GM19328 (cell line): ENCODE results near the gene POU2AF1.
"Not testable (repeated sequence)": the region's sequence is repeated elsewhere in the genome, so short reads cannot be mapped to it uniquely, and the experiment has no call there.

ENCODE experiments used
- ATAC-seq: cut with Tn5 transposase; IDR thresholded peaks from one replicate; pipeline ENCODE4 v1.9.1; 2021; ENCODE audit warnings: mild to moderate bottlenecking, moderate library complexity; ENCODE audit not compliant: unreplicated experiment

POU2AF1 gene

DNA sequence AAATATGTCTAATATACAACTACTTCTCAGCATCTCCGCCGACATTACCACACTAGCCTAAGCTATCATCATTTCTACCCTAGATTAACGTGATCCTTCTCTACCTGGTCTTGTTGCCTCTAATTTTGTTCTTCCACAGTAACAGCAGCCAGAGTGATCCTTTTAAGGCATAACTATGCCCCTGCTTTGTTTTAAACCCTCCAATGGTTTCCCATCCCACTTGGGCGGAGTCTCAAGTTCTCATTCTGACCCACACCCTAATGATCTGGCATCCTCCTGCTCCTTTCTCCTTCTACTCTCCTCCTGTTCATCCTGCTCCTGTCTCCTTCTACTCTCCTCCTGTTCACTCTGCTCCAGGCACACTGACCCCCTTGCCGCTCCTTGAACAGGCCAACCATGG is 31.9 kb upstream of the POU2AF1 start:
- ATAC-seq: no peak

DNA sequence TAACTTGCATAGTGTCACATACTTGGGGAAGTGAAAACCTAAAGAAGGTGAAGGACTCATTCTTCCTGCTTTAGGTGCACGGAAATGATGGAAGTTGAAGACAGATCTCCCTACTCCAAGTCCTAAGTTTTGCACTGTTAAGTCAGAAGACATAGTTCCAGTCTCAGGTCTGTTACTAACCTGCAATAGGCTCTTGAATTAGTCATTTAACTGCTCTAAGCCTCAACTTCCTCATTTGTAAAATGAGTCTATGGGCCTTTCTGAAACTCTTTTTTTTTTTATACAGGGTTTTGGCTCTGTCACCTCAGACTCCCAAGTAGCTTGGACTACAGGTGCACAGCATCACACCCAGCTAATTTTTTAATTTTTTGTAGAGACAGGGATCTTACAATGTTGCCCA is 30.8 kb upstream of the POU2AF1 start:
- ATAC-seq: peak; percentile 65

DNA sequence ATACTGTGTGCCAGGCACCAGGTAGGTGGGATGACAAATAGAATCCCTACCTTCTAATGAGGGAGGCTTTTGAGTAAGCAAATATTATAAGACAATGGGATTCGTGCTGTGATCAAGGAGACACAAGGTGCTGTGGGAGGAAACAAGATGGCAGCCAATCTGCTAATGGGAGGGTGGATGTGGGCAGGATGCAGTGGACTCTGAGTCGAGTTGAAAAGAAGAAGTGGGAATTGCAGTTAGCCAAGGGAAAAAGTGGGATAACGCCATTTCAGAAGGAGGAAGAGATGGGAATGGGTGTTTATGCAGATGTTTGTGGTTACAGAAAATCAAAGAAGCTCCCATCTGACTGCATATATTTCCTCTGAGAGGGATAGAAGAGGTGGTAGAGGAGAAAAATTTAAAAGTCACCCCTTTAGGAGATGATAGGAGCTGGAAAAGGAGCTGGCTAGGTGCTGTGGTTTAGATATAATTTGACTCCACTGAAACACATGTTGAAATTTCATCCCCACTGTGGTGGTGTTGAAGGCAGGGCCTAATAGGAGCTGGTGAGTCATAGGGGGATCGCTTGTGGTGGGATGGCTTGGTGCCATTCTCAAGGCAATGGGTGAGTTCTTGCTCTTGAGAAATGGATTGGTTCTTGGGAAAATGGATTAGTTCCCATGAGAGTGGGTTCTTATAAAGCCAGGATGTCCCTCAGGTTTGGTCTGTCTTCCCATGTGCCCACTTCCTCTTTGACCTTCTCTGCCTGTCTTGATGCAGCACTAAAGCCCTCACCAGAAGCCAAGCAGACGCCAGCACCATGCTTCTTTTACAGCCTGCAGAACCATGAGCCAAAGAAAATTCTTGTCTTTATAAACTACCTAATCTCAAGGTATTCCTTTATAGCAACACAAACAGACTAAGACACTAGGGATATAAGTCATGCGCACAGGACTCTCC is 30.0 kb upstream of the POU2AF1 start:
- ATAC-seq: no peak

DNA sequence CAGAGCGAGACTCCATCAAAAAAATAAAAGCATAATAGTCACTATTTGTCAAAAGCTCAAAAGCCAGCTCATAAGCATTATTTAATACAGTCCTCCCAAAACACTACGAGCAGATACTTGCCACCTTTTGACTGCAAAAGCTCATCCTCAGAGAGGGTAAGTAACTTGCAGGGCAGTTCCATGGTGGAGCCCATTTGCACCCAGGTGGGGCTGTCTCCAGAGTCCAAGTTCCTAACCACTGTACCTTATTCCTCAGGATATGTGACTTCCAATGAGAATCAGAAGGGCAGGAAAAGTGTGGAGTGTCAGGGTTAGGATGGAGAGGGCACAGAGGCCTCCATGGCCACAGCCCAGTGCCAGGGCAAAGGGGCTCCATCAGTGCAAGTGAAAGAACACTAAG is 28.6 kb upstream of the POU2AF1 start:
- no peak for ATAC-seq

DNA sequence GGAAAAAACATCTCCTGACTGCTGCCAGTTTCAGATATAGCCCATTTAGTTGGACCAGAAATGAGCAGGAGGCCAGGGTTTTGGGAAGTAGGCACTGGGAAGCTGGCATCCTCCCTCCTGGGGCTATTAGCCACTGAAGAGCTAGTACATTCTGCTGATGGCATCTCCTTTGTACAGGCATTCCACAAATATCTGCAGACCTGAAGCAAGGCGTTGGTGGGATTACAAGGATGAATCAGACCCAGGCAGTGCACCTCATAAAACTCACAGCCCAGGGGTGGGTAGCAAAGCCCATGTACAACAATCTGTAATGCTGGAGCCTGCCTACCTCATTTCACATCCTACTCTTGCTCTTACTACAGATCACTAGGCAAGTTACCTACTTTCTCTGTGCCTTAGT is 27.5 kb upstream of the POU2AF1 start:
- ATAC-seq: no peak

DNA sequence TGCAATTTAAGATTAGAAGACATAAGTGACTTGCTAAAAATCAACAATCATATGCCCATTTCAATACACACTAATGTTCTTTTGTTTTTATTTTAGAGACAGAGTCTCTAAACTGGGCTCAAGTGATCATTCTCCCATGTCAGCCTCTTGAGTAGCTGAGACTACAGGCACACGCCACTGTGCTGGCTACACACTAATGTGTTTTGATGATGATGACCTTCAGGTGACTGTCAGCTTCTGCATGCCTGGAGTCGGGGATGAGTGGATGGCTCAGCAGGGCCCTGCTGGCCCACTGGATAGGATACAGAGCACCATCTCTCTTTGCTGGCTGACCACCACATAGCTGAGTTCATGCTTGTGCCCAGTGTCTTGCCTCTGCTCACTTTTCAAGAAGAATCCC is 27.0 kb upstream of the POU2AF1 start:
- ATAC-seq: no peak

DNA sequence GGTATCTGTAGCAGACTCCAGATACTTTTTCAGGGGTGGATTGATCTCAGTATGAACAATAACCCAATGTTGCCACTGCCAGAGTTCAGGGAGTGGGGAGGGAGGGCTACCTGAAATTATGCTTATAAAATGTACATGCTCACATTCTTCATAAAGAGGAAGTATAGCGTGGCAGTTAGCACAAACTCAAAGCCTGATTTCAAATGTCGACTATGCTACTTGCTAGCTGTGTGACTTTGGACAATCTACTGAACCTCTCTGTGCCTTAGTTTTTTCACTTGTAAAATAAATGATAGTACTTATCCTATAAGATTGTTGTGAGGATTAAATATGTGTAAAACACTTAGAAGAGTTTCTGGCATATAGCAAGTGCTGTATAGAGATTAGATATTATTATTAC is 26.5 kb upstream of the POU2AF1 start:
- no peak for ATAC-seq

DNA sequence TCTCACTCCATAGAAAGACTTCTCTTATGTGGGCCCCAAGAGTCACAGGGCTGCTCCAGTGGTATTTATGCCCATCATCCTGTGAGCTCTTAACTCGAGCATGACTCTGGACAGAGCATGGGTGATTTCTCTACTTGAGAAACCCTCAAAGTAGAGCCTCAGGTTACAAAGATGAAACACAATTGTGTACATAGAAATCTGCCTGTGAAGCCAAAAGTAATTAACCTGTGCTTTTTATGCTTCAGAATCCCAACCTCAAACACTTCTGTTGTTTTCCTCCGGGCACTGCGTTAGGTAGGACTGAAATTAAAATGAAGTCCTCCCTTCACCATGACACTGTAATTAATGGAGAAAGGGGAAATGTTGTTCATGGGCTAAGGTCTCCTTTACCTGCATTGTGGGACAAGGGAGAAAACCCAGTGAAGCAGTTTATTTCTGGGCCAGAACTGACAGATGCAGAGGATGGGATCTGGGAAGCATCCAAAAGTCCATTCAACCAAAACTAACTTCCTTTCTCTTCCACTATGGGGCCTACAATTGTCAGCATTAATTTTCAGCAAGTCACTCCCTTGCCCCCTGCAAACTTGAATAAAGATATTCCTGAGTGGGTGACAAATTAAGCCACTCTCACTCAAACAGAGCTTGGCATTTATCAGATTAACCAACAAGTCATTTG is 24.1 kb upstream of the POU2AF1 start:
- ATAC-seq: no peak

DNA sequence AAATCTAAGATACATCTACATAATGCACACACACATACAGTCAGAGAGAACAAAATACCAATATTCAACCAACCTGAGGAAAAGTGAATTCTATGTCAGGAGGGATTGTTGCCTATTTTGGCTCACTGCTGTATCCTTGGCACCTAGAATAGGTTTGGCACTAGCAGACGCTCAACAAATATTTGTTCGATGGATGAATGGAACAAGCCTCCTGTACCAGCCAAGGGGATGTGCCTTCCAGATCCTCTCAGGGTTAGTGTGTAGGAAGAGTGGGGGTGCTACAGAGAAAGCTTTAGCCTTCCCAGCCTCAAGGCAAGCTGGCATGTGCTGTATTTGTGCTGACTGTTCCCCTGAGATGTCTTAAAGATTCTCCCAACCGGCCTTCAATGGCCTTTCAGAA is 23.3 kb upstream of the POU2AF1 start:
- no peak for ATAC-seq

DNA sequence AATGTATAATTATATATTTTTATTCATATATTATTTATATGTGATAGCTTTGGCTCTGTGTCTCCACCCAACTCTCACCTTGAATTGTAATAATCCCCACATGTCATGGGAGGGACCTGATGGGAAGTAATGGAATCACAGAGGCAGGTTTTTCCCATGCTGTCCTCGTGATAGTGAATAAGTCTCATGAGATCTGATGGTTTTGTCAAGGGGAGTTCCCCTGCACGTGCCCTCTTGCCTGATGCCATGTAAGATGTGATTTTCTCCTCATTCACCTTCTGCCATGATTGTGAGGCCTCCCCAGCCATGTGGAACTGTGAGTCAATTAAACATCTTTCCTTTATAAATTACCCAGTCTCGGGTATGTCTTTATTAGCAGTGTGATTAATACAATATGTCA is 22.9 kb upstream of the POU2AF1 start:
- ATAC-seq: not testable (repeated sequence)

DNA sequence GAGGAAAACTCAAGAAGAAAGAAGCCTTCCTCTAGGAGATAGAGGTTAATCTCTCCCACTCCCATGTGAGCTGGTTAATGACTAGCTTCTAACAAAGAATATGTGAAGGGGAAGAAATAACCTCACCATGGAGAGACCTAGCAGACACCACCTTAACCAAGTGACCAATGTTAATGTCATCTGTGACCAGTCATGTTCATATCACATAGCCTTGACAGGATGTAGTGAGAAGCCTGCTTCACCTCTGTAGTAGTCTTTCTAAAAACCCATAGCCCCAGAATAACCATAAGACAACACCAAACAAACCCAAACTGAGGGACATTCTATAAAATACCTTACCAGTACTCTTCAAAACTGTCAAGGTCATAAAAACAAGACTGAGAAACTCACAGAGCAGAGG is 21.5 kb upstream of the POU2AF1 start:
- ATAC-seq: no peak

DNA sequence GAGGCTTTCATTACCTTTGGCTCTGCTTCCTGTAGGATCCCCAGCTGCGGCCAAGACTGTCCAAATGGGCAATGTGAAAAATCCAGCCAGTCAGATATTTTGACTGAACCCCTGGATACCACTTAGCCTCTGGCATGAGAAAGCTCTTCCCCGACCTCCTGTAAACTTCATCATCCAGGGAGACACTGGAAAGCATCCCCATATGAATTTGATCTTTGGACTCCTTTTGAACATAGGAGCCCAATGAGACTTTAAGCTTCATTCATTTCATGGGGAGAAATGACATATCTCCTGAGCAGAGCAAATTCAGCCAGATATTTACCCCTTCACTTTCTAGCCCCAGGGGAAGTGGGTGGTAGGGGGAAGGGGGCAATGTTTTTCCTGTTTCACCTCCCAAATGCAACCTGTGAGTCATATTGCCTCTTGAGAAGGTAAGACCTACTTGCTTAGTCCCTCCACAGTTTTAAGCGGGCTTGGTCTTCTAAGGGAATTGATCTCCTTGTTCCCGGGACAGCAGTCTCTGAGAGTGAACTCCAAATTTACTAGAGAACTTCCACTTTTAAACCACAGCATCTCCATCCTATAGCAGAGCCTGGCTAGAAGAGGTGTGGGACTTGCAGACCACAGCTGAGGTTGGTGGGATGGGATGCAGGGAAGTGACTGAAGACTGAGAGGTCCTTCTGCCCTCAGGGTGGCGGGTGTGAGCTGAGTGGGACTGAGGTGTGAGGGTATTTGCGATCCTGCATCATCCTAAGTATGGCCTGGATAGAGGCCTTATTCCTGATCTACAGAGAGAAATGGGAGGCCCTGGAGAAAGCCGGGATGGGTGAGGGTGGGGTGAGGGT is 20.3 kb upstream of the POU2AF1 start:
- no peak for ATAC-seq

DNA sequence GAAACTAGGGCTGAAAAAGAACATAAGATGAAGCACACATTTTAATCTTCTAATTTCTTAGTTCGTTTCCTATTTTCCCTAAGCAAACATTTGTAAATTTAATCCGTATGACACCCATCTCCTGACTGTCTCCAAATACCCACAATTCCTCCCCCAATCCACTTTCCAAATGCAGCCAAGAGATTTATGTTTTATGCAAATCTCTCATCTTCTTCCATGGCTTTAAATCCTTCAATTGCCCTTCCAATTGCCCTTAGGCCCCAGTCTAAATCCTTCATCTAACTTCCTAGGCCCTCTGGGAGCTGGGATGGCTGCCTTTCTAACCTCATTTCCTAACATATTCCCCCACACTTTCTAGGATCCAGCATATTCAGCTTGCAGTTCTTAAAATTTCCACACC is 18.0 kb upstream of the POU2AF1 start:
- ATAC-seq: no peak

DNA sequence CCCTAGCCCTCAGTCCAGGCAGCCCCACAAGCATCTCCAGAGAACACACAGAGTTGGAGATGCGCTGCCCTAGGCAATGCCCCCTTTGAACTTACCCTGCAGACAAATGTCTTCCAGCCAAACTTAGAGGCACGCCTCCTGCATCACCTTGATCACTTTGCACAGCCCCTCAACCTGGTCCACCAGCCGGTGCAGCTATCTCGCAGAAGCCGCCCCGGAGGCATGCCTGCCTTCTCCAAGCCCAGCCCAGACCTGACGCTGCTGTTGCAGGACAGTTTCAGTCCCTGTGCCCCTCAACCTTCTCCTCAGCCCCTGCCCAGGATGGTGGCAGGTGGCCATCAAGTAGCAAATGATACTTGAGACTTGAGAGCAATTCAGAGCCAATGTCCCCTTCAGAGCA is 16.7 kb upstream of the POU2AF1 start:
- no peak for ATAC-seq

DNA sequence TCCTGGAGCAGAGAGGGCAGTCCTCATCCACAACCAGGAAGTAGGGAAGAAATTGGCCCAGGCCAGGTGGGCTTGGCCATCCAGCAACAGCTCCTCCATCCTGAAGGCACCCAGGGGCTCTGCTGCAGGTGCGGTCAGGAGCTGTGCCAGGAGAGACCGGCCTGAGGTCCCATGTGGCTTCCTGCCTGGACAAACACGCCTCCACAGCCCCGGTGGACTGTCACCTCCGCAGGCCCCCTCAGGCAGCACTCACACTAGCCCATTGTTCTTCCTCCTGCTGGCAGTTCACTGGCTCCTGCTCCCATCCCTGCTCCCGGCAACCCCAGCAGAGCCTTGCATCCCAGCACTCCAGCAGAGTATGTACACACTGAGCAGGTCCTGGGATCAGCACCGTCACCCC is 16.0 kb upstream of the POU2AF1 start:
- no peak for ATAC-seq

DNA sequence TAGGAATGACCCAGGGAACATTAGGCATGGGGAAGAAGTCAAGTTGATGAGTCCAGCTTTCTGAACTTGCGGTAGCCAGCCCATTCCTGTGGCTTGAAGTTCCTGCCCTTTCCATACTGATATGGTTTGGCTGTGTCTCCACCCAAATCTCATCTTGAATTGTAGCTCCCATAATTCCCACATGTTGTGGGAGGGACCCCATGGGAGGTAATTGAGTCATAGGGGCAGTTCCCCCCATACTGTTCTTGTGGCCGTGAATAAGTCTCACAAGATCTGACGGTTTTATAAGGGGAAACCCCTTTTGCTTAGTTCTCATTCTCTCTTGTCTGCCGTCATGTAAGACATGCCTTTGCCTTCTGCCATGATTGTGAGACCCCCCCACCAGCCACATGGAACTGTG is 15.1 kb upstream of the POU2AF1 start:
- ATAC-seq: not testable (repeated sequence)

DNA sequence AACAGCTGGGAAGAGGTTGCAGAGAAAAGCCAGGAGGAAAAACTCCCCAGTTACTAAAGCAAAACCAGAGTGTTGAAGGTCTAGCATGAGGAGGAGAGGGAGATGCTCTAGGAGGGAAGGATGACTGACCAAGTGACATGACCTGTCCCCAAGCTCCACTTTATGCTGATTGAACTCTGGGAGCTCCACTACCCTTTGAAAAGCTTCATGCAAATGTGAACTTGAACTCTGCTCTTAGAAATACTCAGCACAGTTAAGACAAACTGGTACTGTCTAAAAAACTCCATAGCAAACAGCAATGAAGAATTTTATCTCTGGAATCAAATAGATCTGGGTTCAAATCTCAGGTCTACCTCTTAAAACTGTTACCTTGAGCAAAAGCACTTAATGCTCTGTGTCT is 14.5 kb upstream of the POU2AF1 start:
- no peak for ATAC-seq

DNA sequence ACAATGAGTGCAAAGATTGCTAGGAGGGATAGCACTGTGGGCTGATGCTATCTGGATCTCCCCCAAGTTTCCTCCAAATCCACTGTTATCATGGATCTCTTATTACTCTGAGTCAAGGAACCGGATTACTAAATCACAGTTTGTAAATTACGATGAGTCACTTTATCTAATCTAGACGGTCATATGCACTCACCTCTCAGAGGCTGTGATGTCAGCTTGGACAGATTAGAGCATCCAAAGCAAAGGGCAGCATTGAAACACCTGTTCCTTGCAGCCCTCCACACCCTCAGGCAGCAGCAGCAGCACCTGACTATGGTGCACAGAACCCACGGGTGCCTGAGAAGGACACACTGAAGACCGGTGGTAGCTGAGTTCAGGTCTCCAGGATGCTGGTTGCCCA is 14.0 kb upstream of the POU2AF1 start:
- no peak for ATAC-seq

DNA sequence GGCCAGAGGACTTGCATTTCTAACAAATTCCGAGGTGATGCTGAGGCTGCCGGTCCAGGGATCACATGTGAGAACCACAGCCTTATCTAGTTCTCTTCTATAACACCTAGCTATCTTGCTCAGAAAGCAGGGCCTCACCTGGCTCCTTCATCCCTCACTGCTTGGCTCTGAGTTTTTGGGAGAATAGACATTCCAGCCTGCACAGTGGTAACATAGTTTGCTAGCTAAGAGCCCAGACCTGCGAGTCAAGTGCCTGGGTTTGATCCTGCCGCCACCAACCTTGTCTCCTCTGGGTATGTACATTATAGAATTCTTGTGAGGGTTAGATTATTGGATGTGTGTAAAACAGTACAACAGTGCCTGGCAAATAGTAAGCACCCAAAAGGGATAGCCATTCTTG is 13.5 kb upstream of the POU2AF1 start:
- ATAC-seq: no peak

DNA sequence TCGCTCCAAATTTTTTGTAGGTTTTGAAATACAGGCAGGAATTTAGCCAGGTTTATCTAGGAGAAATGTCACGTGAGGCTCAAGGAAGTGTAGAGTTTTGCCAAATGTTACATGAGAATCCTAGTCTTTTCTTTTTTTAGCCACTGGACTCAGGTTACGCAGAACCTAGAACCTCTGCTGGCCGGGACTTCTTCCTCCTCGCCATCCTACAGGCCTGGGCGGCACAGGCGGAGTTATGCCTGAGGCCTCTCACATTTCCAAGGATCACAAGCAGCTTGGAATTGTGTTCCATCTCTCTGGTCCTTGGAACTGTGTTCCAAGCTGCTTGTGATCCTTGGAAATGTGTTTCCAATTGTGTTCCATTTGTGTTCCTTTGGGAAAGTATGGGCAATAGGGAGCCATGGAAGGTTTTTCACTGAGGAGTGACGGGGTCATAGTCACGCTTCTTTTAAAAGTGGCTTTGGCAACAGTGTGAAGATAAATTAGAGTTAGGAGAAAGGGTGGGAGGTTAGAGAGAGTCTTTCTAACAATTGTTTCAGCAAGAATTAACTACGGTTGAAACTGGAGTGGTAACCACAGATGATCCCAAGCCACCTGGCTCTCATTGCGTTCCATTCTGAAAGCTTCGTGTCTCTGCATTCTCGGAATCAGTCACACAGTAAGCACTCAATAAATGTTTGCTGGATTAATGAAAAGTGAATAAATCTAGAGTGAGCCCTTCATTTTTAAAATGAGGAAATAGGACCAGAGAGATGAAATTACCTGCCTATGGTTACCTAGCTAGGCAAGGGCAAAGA is 12.5 kb upstream of the POU2AF1 start:
- no peak for ATAC-seq

DNA sequence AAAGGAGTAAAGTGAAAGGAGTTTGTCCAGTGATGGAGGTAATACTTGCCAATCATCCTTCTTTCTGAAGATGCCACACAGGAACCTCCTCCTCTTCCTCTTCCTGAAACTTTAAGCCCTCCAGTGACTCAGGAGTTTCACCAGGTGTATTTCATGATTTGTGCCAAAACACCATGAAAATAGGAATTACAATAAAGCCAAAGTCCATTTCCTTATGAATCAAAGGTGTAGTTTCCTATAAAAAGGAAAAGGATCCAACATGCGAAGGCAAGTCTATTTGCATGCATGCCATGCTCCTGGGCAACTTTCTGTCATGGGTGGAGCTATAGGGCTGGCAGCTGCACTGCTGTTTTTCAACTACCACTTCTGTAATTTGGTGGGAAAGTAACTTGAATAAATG is 9.8 kb upstream of the POU2AF1 start:
- no peak for ATAC-seq
